H1 (cell line): ENCODE data around the gene ATP1A1. TPM values are rescaled to one million over a fixed set of nuclear protein-coding genes. Genes with fewer than 3 reads are reported as not detected.

Source experiments
- CTCF ChIA-PET: fragments of 300-600 bp; sonication (Branson Sonifier 250); formaldehyde crosslinking; loops from one replicate; lab custom pipeline; 2021; ENCODE audit not compliant: partially characterized antibody; lab: Charles Lee
- POLR2A ChIA-PET: fragments of 300-600 bp; sonication (Branson Sonifier 250); formaldehyde crosslinking; loops from one replicate; lab custom pipeline; 2021; ENCODE audit warnings: inconsistent platforms; ENCODE audit not compliant: partially characterized antibody; lab: Charles Lee
- DNase-seq, 2 experiments: peaks; one replicate each; pipeline versions ENCODE4 v3.0.0 to v3.0.0-alpha.2; 2010 to 2022; ENCODE audit warnings: low spot score in 2 of 2, low read depth in 1 of 2, mixed read lengths in 1 of 2
- FAIRE-seq: peaks from 2 replicates; lab custom pipeline; 2011; peaks lifted over from hg19 to GRCh38; lab: Jason Lieb, UNC
- H2AFZ ChIP-seq: 2 replicates; pipeline ENCODE4 v1.8.1; 2012; ENCODE audit warnings: low read length, inconsistent platforms
- H2AK5ac ChIP-seq: 2 replicates; pipeline ENCODE4 v1.6.1; 2013; ENCODE audit warnings: low read depth, low read length
- H2BK120ac ChIP-seq: replicated peaks from 2 replicates; pipeline ENCODE3; 2013; ENCODE audit warnings: low read depth, low read length, inconsistent platforms
- H2BK12ac ChIP-seq: 2 replicates; pipeline ENCODE4 v1.6.1; 2013; ENCODE audit warnings: low read depth, low read length
- H2BK15ac ChIP-seq: 2 replicates; pipeline ENCODE4 v1.6.1; 2013; ENCODE audit warnings: low read length
- H2BK20ac ChIP-seq: 2 replicates; pipeline ENCODE4 v1.6.1; 2013; ENCODE audit warnings: low read length
- H2BK5ac ChIP-seq: 2 replicates; pipeline ENCODE4 v1.6.1; 2013; ENCODE audit warnings: low read depth, low read length
- H3K14ac ChIP-seq: 2 replicates; pipeline ENCODE4 v1.6.1; 2013; ENCODE audit warnings: inconsistent platforms; ENCODE audit not compliant: insufficient read length
- H3K18ac ChIP-seq: 2 replicates; pipeline ENCODE4 v1.6.1; 2013; ENCODE audit warnings: low read length; ENCODE audit errors: extremely low read depth
- H3K23ac ChIP-seq: 2 replicates; pipeline ENCODE4 v1.6.1; 2013; ENCODE audit warnings: inconsistent platforms; ENCODE audit not compliant: insufficient read length
- H3K23me2 ChIP-seq: 2 replicates; pipeline ENCODE4 v1.6.1; 2013; ENCODE audit warnings: low read depth, low read length
- H3K27ac ChIP-seq: 2 replicates; pipeline ENCODE4 v1.6.1; 2011; ENCODE audit warnings: low read depth, low read length, inconsistent platforms
- H3K27me3 ChIP-seq, 4 experiments: replicated peaks in 1 of 4; 1 replicate in 1 of 4; 2 replicates in 3 of 4; pipeline versions ENCODE4 v1.6.1 to v1.8.1; 2011 to 2013; ENCODE audit warnings: low read length in 3 of 4, mild to moderate bottlenecking in 3 of 4, inconsistent platforms in 2 of 4, mixed read lengths in 2 of 4, moderate library complexity in 1 of 4; ENCODE audit not compliant: control insufficient read depth in 3 of 4, insufficient read depth in 3 of 4; ENCODE audit errors: extremely low read depth in 1 of 4
- H3K36me3 ChIP-seq, 4 experiments: 2 replicates each; pipeline versions ENCODE4 v1.6.1 to v1.8.1; 2011 to 2013; ENCODE audit warnings: mild to moderate bottlenecking in 4 of 4, low read length in 3 of 4, moderate library complexity in 2 of 4, control low read depth in 1 of 4, inconsistent platforms in 1 of 4; ENCODE audit not compliant: insufficient read depth in 4 of 4, control insufficient read depth in 2 of 4
- H3K4ac ChIP-seq: replicated peaks from 2 replicates; pipeline ENCODE3; 2013; ENCODE audit warnings: low read length, low read depth, mixed read lengths, inconsistent platforms; ENCODE audit not compliant: insufficient read length
- H3K4me1 ChIP-seq, 4 experiments: replicated peaks in 1 of 4; 1 replicate in 1 of 4; 2 replicates in 3 of 4; pipeline versions ENCODE4 v1.6.1 to v1.8.1; 2011 to 2013; ENCODE audit warnings: low read length in 3 of 4, inconsistent platforms in 2 of 4, mixed read lengths in 1 of 4; ENCODE audit not compliant: insufficient read depth in 4 of 4, control insufficient read depth in 3 of 4
- H3K4me2 ChIP-seq, 2 experiments: 2 replicates each; pipeline versions ENCODE4 v1.6.1 to v1.8.1; 2011 to 2013; ENCODE audit warnings: low read depth in 2 of 2, low read length in 2 of 2, control low read depth in 1 of 2, inconsistent platforms in 1 of 2, mild to moderate bottlenecking in 1 of 2; ENCODE audit not compliant: insufficient read depth in 1 of 2
- H3K4me3 ChIP-seq, 4 experiments: fragments of 200-600, 300-600 bp in 1 of 4; sonication (generic), shearing (Covaris generic), sonication (Bioruptor Twin) in 1 of 4; 2 replicates each; pipeline versions ENCODE4 v1.5.1 to v1.8.1; 2011 to 2016; ENCODE audit warnings: low read length in 4 of 4, low read depth in 3 of 4, control low read depth in 2 of 4, inconsistent platforms in 2 of 4, mild to moderate bottlenecking in 2 of 4, mixed read lengths in 1 of 4, moderate library complexity in 1 of 4; ENCODE audit not compliant: insufficient read depth in 2 of 4; ENCODE audit errors: extremely low read depth in 1 of 4
- H3K56ac ChIP-seq: replicated peaks from 2 replicates; pipeline ENCODE3; 2013; ENCODE audit warnings: low read depth, mild to moderate bottlenecking, mixed read lengths, low read length, inconsistent platforms; ENCODE audit not compliant: insufficient read length
- H3K79me1 ChIP-seq: 2 replicates; pipeline ENCODE4 v1.6.1; 2013; ENCODE audit warnings: low read depth, low read length, control low read depth
- H3K79me2 ChIP-seq, 2 experiments: 2 replicates each; pipeline versions ENCODE4 v1.6.1 to v1.8.1; 2012 to 2013; ENCODE audit warnings: low read length in 2 of 2, mild to moderate bottlenecking in 2 of 2, inconsistent platforms in 1 of 2; ENCODE audit not compliant: insufficient read depth in 2 of 2, control insufficient read depth in 1 of 2
- H3K9ac ChIP-seq, 4 experiments: replicated peaks in 1 of 4; 1 replicate in 1 of 4; 2 replicates in 3 of 4; pipeline versions ENCODE4 v1.6.1 to v1.8.1; 2011 to 2013; ENCODE audit warnings: low read depth in 3 of 4, low read length in 3 of 4, control low read depth in 2 of 4, mild to moderate bottlenecking in 2 of 4, moderate library complexity in 2 of 4, inconsistent platforms in 1 of 4; ENCODE audit errors: extremely low read depth in 1 of 4
- H3K9me3 ChIP-seq, 2 experiments: 2 replicates each; pipeline versions ENCODE4 v1.6.1 to v1.8.1; 2012 to 2013; ENCODE audit warnings: mild to moderate bottlenecking in 2 of 2, moderate library complexity in 2 of 2, control low read depth in 1 of 2, inconsistent platforms in 1 of 2, low read depth in 1 of 2, low read length in 1 of 2, mixed read lengths in 1 of 2; ENCODE audit not compliant: insufficient read depth in 2 of 2
- H4K20me1 ChIP-seq, 2 experiments: replicated peaks in 1 of 2; 2 replicates each; pipeline versions ENCODE3 to v1.8.1; 2011 to 2013; ENCODE audit warnings: inconsistent platforms in 2 of 2, low read length in 2 of 2, mild to moderate bottlenecking in 1 of 2; ENCODE audit not compliant: insufficient read depth in 2 of 2, control insufficient read depth in 1 of 2
- H4K5ac ChIP-seq: 2 replicates; pipeline ENCODE4 v1.6.1; 2013; ENCODE audit warnings: low read length, low read depth, mixed read lengths, inconsistent platforms; ENCODE audit not compliant: insufficient read length
- H4K8ac ChIP-seq: 2 replicates; pipeline ENCODE4 v1.8.0; 2013; ENCODE audit warnings: mild to moderate bottlenecking, moderate library complexity, low read length, inconsistent platforms; ENCODE audit not compliant: insufficient read depth; ENCODE audit errors: extremely low read depth
- H4K91ac ChIP-seq: replicated peaks from 2 replicates; pipeline ENCODE3; 2013; ENCODE audit warnings: low read length, mixed read lengths, inconsistent platforms; ENCODE audit not compliant: insufficient read length
- ATF3 ChIP-seq: IDR thresholded peaks from 2 replicates; pipeline ENCODE4 v1.6.1; 2011; ENCODE audit warnings: low read depth, mild to moderate bottlenecking, low read length; ENCODE audit not compliant: insufficient read depth
- EGR1 ChIP-seq: IDR thresholded peaks from 2 replicates; pipeline ENCODE4 v1.6.1; 2011; ENCODE audit warnings: low read depth, low read length, borderline replicate concordance
- HDAC6 ChIP-seq: IDR thresholded peaks from one replicate; pipeline ENCODE4 v1.7.1; 2012; ENCODE audit warnings: low read depth, mild to moderate bottlenecking, inconsistent platforms, low read length, moderate library complexity
- POU5F1 ChIP-seq: IDR thresholded peaks from 2 replicates; pipeline ENCODE4 v1.6.1; 2011; ENCODE audit warnings: low read depth, mild to moderate bottlenecking, low read length, moderate library complexity
- WGBS, 2 experiments: shearing (Covaris generic) in 1 of 2; methylation state at CpG; one replicate each; pipeline versions ENCODE4 v1.1.6 to v1.1.7; 2013 to 2015; ENCODE audit warnings: low lambda C conversion rate in 2 of 2, mixed read lengths in 2 of 2, inconsistent platforms in 1 of 2, low coverage in 1 of 2, missing lambda C conversion rate in 1 of 2; ENCODE audit not compliant: insufficient replicate concordance in 2 of 2, insufficient coverage in 1 of 2, insufficient read length in 1 of 2; ENCODE audit errors: extremely low coverage in 1 of 2, missing lambda C conversion rate in 1 of 2; 5-methylcytosine and 5-hydroxymethylcytosine counted together
- polyA plus RNA-seq, 7 experiments: library from polyadenylated mRNA; depleted of rRNA in 3 of 7; stranded (reverse) in 5 of 7; unstranded in 2 of 7; fragments of >200 nt in 5 of 7; fragments of 200-250 nt in 2 of 7; gene quantifications; 1 replicate in 5 of 7; 2 replicates in 1 of 7; 4 replicates in 1 of 7; pipeline versions ENCODE4 v1.2.1 to v1.2.3, GENCODE V29; 2011 to 2013; ENCODE audit warnings: missing spikeins in 2 of 7, mixed read lengths in 2 of 7
- total RNA-seq: library from RNA; stranded (reverse); fragmentation: NEBNext Ultra II Directional; extraction: Animal tissue kit (Norgen Biotek cat#: 25700); gene quantifications from 2 replicates; pipeline ENCODE4 v1.2.1, GENCODE V29; 2021

Gene ATP1A1
- total and polyA plus RNA-seq, 2 of the 8 experiments (the other 6 are each of a cell fraction or from before 2014, with no cell fraction given) = 222 to 325 TPM

- Histone ChIP-seq H3K9ac (no peak overlapping the region), H3K79me2 (no peaks in the 10 kb centered on the region), H2BK12ac (no peak overlapping the region), H2AFZ (no peak overlapping the region), H3K27ac (no peak overlapping the region), H4K8ac (no peak overlapping the region), H4K91ac (no peak overlapping the region), H3K4me1 (no peaks in the 10 kb centered on the region), H3K36me3 (no peaks in the 10 kb centered on the region), H3K14ac (no peak overlapping the region), H2BK15ac (no peak overlapping the region), H4K5ac (no peak overlapping the region), H2BK20ac (no peak overlapping the region), H3K79me1 (no peaks in the 10 kb centered on the region), H3K56ac (no peak overlapping the region), H2BK5ac (no peak overlapping the region), H2AK5ac (no peak overlapping the region), H3K9me3 (no peaks in the 10 kb centered on the region), H3K4ac (no peak overlapping the region), H4K20me1 (no peaks in the 10 kb centered on the region), H3K23me2 (0 out of 2 replicates have a peak, but pooled peaks cover 3% of the 10 kb centered on the region), H3K18ac (no peak overlapping the region), H3K23ac (no peak overlapping the region), H3K4me2 (no peak overlapping the region), H3K27me3 (no peaks in the 10 kb centered on the region; a peak in 1 of 7 replicates), H2BK120ac (no peak overlapping the region), H3K4me3 (no peak overlapping the region)
- TF ChIP-seq ATF3 (no peak), HDAC6 (no peak), EGR1 (no peak), POU5F1 (no peak)
- FAIRE-seq = no peak
- ChIA-PET POLR2A (no interaction called here), CTCF (interaction anchor here (1.0 kb wide), 1 partner anchor 287 kb away, joined by 3 read pairs; no protein-coding TSS in a partner anchor)
- 87% methylated on average over 5 of the region's 5 CpGs; no CpG with 5 or more reads in 1 of the 2 experiments for WGBS, 2 experiments
- no peak for DNase-seq
Measured at GRCh38 chr1:116425987-116426386, 52.9 kb downstream of the ATP1A1 start.
